Lower lobe of right lung (tissue), 2 donors: ENCODE measurements around the gene EIF4E1B. TPM values are rescaled to one million over a fixed set of nuclear protein-coding genes. Genes with fewer than 3 reads are reported as not detected.

Experiments
- ATAC-seq, 2 donors: fragments of 200-7000 bp; cut with Tn5 transposase; one replicate each; pipeline ENCODE4 v1.9.1; 2020 to 2022; ENCODE audit warnings: mild to moderate bottlenecking in 2 of 2, moderate library complexity in 2 of 2
- DNase-seq: peaks from one replicate; pipeline ENCODE4 v3.0.0-alpha.2; 2020
- H3K27ac ChIP-seq: fragments of 200-600 bp; one replicate; pipeline ENCODE4 v1.8.0; 2022
- H3K27me3 ChIP-seq: fragments of 200-600 bp; one replicate; pipeline ENCODE4 v1.8.0; 2022; ENCODE audit warnings: low read depth
- H3K36me3 ChIP-seq: fragments of 200-600 bp; one replicate; pipeline ENCODE4 v1.8.0; 2022; ENCODE audit warnings: mild to moderate bottlenecking
- H3K4me1 ChIP-seq: fragments of 200-600 bp; one replicate; pipeline ENCODE4 v1.8.0; 2022
- H3K4me3 ChIP-seq: fragments of 200-600 bp; one replicate; pipeline ENCODE4 v1.8.0; 2022; ENCODE audit warnings: mild to moderate bottlenecking
- H3K9me3 ChIP-seq: fragments of 200-600 bp; one replicate; pipeline ENCODE4 v1.8.0; 2022
- intact Hi-C: fragments of 100-400 bp; cut with DNase I; formaldehyde crosslinking; loops from one replicate; pipeline ENCODE4 v1.11.0; 2022
- total RNA-seq: library from RNA; stranded (reverse); fragmentation: NEBNext Ultra II Directional; extraction: Animal tissue kit (Norgen Biotek cat#: 25700); gene quantifications from one replicate; pipeline ENCODE4 v1.2.1, GENCODE V29; 2021
- TF ChIP-seq, protein P1 (sequence below): fragments of 200-600 bp; IDR thresholded peaks from one replicate; pipeline ENCODE4 v1.8.0; 2022; ENCODE audit warnings: antibody characterized with exemption, mild to moderate bottlenecking
- donor health status: DM: no; HTN: yes; CAD: no; lungs with severe emphysema.

Gene EIF4E1B
- total RNA-seq, 1 donor from 2014 or later = not detected

DNA sequence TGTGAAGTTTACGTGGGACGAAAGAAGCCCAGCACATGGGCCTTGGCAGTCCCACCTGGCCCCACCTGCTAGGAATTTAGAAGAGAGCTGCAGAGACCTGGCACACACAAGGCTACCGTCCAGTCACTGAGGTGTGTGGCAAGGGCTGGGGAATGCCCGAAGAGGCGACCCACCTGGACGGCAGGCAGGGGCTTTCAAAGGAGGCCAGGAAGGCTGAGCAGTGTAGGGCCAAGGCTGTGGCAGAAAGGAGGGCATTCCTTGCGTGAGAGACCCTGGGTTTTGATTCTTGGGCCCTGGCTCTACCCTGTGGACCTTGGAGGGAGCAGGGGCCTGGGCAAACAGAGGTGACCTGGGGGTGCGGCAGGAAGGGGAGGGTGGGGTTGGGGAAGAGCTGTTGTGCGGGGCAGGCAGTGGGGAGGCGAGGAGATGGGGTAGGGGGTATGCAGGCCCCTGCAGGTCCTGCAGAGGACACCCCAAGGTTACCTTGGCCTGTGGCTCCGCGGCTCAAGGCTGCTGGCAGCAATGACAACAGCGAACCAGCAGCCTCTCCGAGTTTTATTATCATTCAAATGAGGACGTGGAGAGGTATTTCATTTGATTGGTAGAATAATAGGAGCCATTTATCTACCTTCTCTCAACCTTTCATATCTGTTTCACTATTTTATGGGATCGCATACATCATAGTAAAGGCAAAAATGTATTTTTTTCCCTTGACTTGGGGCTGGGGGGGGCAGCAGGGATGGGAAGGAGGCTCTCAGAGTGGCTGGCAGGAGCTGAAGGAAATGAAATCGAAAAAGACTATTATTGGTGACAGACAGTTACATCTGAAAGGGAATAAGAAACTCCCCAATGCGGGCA is 41.6 kb downstream of the EIF4E1B start:
- H3K4me1 ChIP-seq = no peaks in the 10 kb centered on the region
- DNase-seq = no peak
- peaks cover 54% of the 10 kb centered on the region for H3K27me3 ChIP-seq
- ATAC-seq = no peak
- no peaks in the 10 kb centered on the region for H3K36me3 ChIP-seq
- intact Hi-C loops = no loop called here
- no peak overlapping the region for H3K27ac ChIP-seq
- H3K4me3 ChIP-seq = no peak overlapping the region
- TF ChIP-seq, protein P1, sequence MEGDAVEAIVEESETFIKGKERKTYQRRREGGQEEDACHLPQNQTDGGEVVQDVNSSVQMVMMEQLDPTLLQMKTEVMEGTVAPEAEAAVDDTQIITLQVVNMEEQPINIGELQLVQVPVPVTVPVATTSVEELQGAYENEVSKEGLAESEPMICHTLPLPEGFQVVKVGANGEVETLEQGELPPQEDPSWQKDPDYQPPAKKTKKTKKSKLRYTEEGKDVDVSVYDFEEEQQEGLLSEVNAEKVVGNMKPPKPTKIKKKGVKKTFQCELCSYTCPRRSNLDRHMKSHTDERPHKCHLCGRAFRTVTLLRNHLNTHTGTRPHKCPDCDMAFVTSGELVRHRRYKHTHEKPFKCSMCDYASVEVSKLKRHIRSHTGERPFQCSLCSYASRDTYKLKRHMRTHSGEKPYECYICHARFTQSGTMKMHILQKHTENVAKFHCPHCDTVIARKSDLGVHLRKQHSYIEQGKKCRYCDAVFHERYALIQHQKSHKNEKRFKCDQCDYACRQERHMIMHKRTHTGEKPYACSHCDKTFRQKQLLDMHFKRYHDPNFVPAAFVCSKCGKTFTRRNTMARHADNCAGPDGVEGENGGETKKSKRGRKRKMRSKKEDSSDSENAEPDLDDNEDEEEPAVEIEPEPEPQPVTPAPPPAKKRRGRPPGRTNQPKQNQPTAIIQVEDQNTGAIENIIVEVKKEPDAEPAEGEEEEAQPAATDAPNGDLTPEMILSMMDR = no peak
- H3K9me3 ChIP-seq = no peaks in the 10 kb centered on the region

GRCh38 chr5:176673651-176674583 is 43.4 kb downstream of the EIF4E1B start:
- H3K9me3 ChIP-seq = no peaks in the 10 kb centered on the region
- no peak overlapping the region for H3K27ac ChIP-seq
- TF ChIP-seq, protein P1 = no peak
- H3K4me3 ChIP-seq = no peak overlapping the region
- intact Hi-C loops = no loop called here
- no peaks in the 10 kb centered on the region for H3K36me3 ChIP-seq
- ATAC-seq (no peak), DNase-seq (no peak)
- H3K4me1 ChIP-seq = no peaks in the 10 kb centered on the region
- peaks cover 50% of the 10 kb centered on the region for H3K27me3 ChIP-seq

DNA sequence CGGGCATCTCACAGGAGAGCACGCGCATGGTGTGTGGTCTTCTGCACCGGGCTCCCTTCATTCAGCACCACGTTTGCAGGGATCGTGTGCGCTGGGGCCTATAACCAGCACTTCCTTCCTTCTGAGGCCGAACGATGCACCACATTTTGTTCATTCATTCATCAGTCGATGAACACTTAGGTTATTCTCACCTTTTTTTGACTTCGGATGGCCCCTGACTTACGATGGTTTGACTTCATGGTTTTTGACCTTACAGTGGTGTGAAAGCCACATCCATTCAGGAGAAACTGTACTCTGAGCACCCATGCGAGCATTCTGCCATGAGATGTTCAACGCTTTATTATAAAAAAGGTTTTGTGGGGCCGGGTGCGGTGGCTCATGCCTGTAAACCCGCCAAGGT is 44.3 kb downstream of the EIF4E1B start:
- ATAC-seq (no peak), DNase-seq (no peak)
- peaks cover 2% of the 10 kb centered on the region for H3K4me1 ChIP-seq
- no peaks in the 10 kb centered on the region for H3K9me3 ChIP-seq
- H3K27me3 ChIP-seq = peaks cover 52% of the 10 kb centered on the region
- H3K4me3 ChIP-seq = no peak overlapping the region
- H3K36me3 ChIP-seq = no peaks in the 10 kb centered on the region
- intact Hi-C loops = no loop called here
- TF ChIP-seq, protein P1 = no peak
- H3K27ac ChIP-seq = no peak overlapping the region

DNA sequence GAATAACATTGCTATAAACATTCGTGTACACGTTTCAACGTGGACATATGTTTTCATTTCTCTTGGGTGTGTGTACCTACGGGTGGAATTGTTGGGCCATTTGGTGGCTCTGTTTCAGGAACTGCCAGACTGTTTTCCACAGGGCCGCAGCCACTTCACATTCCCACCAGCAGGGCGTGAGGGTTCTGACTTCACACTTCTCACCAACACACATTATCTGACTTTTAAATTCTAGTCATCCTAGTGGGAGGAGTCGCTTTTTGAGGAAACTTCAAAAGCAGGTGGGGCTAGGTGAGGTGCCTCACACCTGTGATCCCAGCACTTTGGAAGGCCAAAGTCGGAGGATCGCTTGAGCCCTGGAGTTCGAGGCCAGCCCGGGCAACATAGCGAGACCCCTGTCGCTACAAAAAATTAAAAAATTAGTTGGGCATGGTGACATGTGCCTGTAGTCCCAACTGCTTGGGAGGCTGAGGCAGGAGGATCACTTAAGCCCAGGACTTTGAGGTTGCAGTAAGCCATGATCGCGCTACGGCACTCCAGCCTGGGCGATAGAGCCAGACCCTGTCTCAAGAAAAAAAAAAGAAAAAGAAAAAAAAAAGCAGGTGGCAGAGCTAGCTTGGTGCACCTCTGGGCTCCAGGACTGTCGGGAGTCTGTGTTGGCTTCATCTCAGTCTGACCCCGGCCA is 45.3 kb downstream of the EIF4E1B start:
- no peaks in the 10 kb centered on the region for H3K36me3 ChIP-seq
- DNase-seq (no peak), ATAC-seq (no peak)
- H3K9me3 ChIP-seq = no peaks in the 10 kb centered on the region
- peaks cover 53% of the 10 kb centered on the region for H3K27me3 ChIP-seq
- intact Hi-C loops = no loop called here
- H3K27ac ChIP-seq = no peak overlapping the region
- no peak overlapping the region for H3K4me3 ChIP-seq
- TF ChIP-seq, protein P1 = no peak
- H3K4me1 ChIP-seq = peaks cover 9% of the 10 kb centered on the region

DNA sequence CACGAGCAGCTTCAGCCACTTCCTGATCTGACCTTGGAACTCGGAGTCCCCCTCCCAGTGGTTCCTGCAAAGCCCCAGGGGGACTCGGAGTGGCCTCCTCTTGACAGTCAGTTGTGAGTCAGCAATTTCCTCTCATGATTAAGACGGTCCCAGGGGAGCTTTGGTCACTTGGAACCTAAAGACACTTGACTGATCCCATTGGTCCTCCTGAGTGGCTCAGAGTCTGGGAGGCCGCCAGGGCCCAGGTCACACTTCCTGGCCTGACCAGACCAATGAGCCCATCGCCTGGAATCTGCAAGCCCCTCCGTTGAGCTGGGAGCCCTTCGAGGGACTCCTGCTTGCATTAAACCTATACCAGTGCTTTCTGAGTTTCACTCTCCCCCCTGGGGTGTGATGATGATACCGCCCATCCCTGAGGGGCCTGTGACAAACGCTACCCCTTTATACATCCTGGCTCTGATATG is 45.9 kb downstream of the EIF4E1B start:
- H3K4me3 ChIP-seq = no peak overlapping the region
- intact Hi-C loops = no loop called here
- peaks cover 9% of the 10 kb centered on the region for H3K4me1 ChIP-seq
- H3K9me3 ChIP-seq = no peaks in the 10 kb centered on the region
- no peaks in the 10 kb centered on the region for H3K36me3 ChIP-seq
- H3K27ac ChIP-seq = no peak overlapping the region
- H3K27me3 ChIP-seq = peaks cover 55% of the 10 kb centered on the region
- no peak for ATAC-seq
- no peak for DNase-seq
- TF ChIP-seq, protein P1 = no peak
